ENCODE measurements around the gene PLA2G4F.

Gene PLA2G4F

DNA sequence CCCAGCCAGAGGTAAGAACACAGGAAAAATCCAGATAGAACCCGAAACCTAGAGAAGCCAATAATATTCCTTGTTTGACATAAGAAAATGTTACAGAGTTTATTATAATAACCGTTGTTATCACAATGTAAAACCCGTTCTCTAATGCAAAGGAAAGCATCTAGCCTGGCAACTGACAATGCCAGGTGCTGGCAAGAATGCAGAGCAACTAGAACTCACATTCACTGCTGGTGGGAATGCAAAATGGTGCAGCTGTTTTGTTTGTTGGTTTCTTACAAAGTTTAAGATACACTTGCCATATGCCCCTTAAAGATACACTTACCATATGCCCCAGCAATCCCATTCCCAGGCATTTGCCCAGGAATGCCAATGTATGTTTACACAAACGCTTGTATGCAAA is 28.3 kb upstream of the PLA2G4F start:
- H3K4ac ChIP-seq (ENCODE audit: low read depth in 1 of 2, low read length in 2 of 2) = no peak overlapping the region
- H3K23ac ChIP-seq (ENCODE audit: low read length in 2 of 2) = no peak overlapping the region
- H2BK120ac ChIP-seq (ENCODE audit: low read depth, low read length) = no peak overlapping the region
- H3K18ac ChIP-seq (ENCODE audit: low read depth in 1 of 2, low read length in 2 of 2) = no peak overlapping the region
- no peak overlapping the region for H3K9ac ChIP-seq (ENCODE audit: low read length)
- H3K4me1 ChIP-seq (ENCODE audit: control insufficient read depth, insufficient read depth, low read depth, low read length) = no peaks in the 10 kb centered on the region
- no peak overlapping the region for H4K91ac ChIP-seq (ENCODE audit: low read length)
- H2AFZ ChIP-seq (ENCODE audit: low read depth, low read length) = no peak overlapping the region
- no peak overlapping the region for H3K4me3 ChIP-seq (ENCODE audit: insufficient read depth in 1 of 2, low read depth in 1 of 2, low read length in 2 of 2)
- no peak overlapping the region for H3K4me2 ChIP-seq (ENCODE audit: low read length, poor library complexity, severe bottlenecking)
- no peak overlapping the region for H2BK5ac ChIP-seq (ENCODE audit: low read depth, low read length, poor library complexity, severe bottlenecking)
- no peak overlapping the region for H3K14ac ChIP-seq (ENCODE audit: low read length in 2 of 2)
- H2AK5ac ChIP-seq (ENCODE audit: low read length, severe bottlenecking) = no peak overlapping the region
- H2BK15ac ChIP-seq (ENCODE audit: low read depth, poor library complexity, severe bottlenecking) = no peak overlapping the region
- H4K8ac ChIP-seq (ENCODE audit: low read length) = no peak overlapping the region
- H3K9me3 ChIP-seq (ENCODE audit: control insufficient read depth, low read length) = no peaks in the 10 kb centered on the region
- no peak for DNase-seq
- H3K27me3 ChIP-seq (ENCODE audit: control insufficient read depth in 1 of 2, insufficient read depth in 1 of 2, low read length in 2 of 2) = no peaks in the 10 kb centered on the region
- peaks cover 34 to 94% of the 10 kb centered on the region in 2 experiments for H3K36me3 ChIP-seq (ENCODE audit: control insufficient read depth in 1 of 2, insufficient read depth in 2 of 2, low read depth in 1 of 2, low read length in 2 of 2)
- no peak overlapping the region for H3K27ac ChIP-seq (ENCODE audit: low read length, poor library complexity, severe bottlenecking)
- 100% methylated on average over 3 of the region's 4 CpGs for WGBS
- H2BK12ac ChIP-seq (ENCODE audit: low read length in 2 of 2) = no peak overlapping the region
- H3K79me1 ChIP-seq (replicated peaks; ENCODE audit: low read length, poor library complexity, severe bottlenecking) = peaks cover 3% of the 10 kb centered on the region

DNA sequence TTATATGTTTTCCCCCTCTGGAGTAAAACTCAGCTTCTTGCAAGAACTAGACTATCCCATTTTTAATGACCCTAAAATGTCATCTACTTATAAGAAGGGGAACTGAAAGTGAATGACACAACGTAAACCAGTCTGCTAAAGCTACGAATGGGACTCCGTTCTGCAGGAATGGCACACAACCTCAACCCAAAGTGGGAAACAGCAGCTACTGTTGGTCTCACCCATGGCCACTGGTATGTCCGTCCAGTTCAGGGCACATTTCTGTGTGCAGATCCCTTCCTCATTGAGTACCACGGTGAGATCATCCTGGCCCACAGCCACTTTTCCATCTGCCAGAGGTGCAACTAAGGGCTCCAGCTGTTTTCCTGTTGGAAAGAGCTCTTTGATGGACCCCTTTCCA is 27.9 kb upstream of the PLA2G4F start:
- Histone ChIP-seq H3K27me3 (ENCODE audit: control insufficient read depth in 1 of 2, insufficient read depth in 1 of 2, low read length in 2 of 2) (no peaks in the 10 kb centered on the region), H3K36me3 (ENCODE audit: control insufficient read depth in 1 of 2, insufficient read depth in 2 of 2, low read depth in 1 of 2, low read length in 2 of 2) (peaks cover 34 to 96% of the 10 kb centered on the region in 2 experiments)

DNA sequence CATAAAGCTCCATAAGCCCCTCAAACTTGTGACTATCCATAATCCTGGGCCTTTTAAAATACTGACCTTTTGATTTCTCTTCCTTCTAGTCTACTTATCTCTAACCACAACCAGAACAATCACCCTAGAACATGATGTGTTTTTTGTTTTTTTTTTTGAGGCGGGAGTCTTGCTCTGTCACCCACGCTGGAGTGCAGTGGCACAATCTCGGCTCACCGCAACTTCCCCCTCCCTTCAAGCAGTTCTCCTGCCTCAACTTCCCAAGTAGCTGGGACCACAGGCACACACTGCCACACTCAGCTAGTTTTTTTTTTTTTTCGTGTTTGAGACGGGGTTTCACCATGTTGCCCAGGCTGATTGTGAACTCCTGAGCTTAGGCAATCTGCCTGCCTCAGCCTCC is 26.5 kb upstream of the PLA2G4F start:
- no peak overlapping the region for H3K9ac ChIP-seq (ENCODE audit: low read length)
- no peak overlapping the region for H3K27ac ChIP-seq (ENCODE audit: low read length, poor library complexity, severe bottlenecking)
- H3K9me3 ChIP-seq (ENCODE audit: control insufficient read depth, low read length) = no peaks in the 10 kb centered on the region
- peaks cover 7% of the 10 kb centered on the region for H3K79me1 ChIP-seq (replicated peaks; ENCODE audit: low read length, poor library complexity, severe bottlenecking)
- no peak overlapping the region for H2AK5ac ChIP-seq (ENCODE audit: low read length, severe bottlenecking)
- no peak overlapping the region for H4K8ac ChIP-seq (ENCODE audit: low read length)
- H3K14ac ChIP-seq (ENCODE audit: low read length in 2 of 2) = no peak overlapping the region
- H3K4ac ChIP-seq (ENCODE audit: low read depth in 1 of 2, low read length in 2 of 2) = no peak overlapping the region
- H4K91ac ChIP-seq (ENCODE audit: low read length) = no peak overlapping the region
- over 99% methylated on average over 6 of the region's 6 CpGs for WGBS
- H3K18ac ChIP-seq (ENCODE audit: low read depth in 1 of 2, low read length in 2 of 2) = no peak overlapping the region
- H2BK12ac ChIP-seq (ENCODE audit: low read length in 2 of 2) = no peak overlapping the region
- H3K27me3 ChIP-seq (ENCODE audit: control insufficient read depth in 1 of 2, insufficient read depth in 1 of 2, low read length in 2 of 2) = no peaks in the 10 kb centered on the region
- no peak overlapping the region for H2BK120ac ChIP-seq (ENCODE audit: low read depth, low read length)
- H3K23ac ChIP-seq (ENCODE audit: low read length in 2 of 2) = no peak overlapping the region
- no peaks in the 10 kb centered on the region for H3K4me1 ChIP-seq (ENCODE audit: control insufficient read depth, insufficient read depth, low read depth, low read length)
- H2BK5ac ChIP-seq (ENCODE audit: low read depth, low read length, poor library complexity, severe bottlenecking) = no peak overlapping the region
- no peak overlapping the region for H3K4me3 ChIP-seq (ENCODE audit: insufficient read depth in 1 of 2, low read depth in 1 of 2, low read length in 2 of 2)
- H3K36me3 ChIP-seq (ENCODE audit: control insufficient read depth in 1 of 2, insufficient read depth in 2 of 2, low read depth in 1 of 2, low read length in 2 of 2) = peaks cover 36 to 94% of the 10 kb centered on the region in 2 experiments
- no peak overlapping the region for H3K4me2 ChIP-seq (ENCODE audit: low read length, poor library complexity, severe bottlenecking)
- H2AFZ ChIP-seq (ENCODE audit: low read depth, low read length) = no peak overlapping the region
- H2BK15ac ChIP-seq (ENCODE audit: low read depth, poor library complexity, severe bottlenecking) = no peak overlapping the region
- no peak for DNase-seq

More for the DNA sequence above, 27.9 kb upstream of the PLA2G4F start:
- Histone ChIP-seq H3K27ac (ENCODE audit: low read length, poor library complexity, severe bottlenecking) (no peak overlapping the region), H2BK120ac (ENCODE audit: low read depth, low read length) (no peak overlapping the region), H3K79me1 (replicated peaks; ENCODE audit: low read length, poor library complexity, severe bottlenecking) (peaks cover 3% of the 10 kb centered on the region), H3K23ac (ENCODE audit: low read length in 2 of 2) (no peak overlapping the region), H2BK12ac (ENCODE audit: low read length in 2 of 2) (no peak overlapping the region), H4K8ac (ENCODE audit: low read length) (no peak overlapping the region), H3K14ac (ENCODE audit: low read length in 2 of 2) (no peak overlapping the region), H3K4me3 (ENCODE audit: insufficient read depth in 1 of 2, low read depth in 1 of 2, low read length in 2 of 2) (no peak overlapping the region), H3K4me1 (ENCODE audit: control insufficient read depth, insufficient read depth, low read depth, low read length) (no peaks in the 10 kb centered on the region), H3K18ac (ENCODE audit: low read depth in 1 of 2, low read length in 2 of 2) (no peak overlapping the region), H3K9ac (ENCODE audit: low read length) (no peak overlapping the region), H2BK5ac (ENCODE audit: low read depth, low read length, poor library complexity, severe bottlenecking) (no peak overlapping the region), H2AK5ac (ENCODE audit: low read length, severe bottlenecking) (no peak overlapping the region), H2BK15ac (ENCODE audit: low read depth, poor library complexity, severe bottlenecking) (no peak overlapping the region), H3K4me2 (ENCODE audit: low read length, poor library complexity, severe bottlenecking) (no peak overlapping the region), H3K9me3 (ENCODE audit: control insufficient read depth, low read length) (no peaks in the 10 kb centered on the region), H2AFZ (ENCODE audit: low read depth, low read length) (no peak overlapping the region), H3K4ac (ENCODE audit: low read depth in 1 of 2, low read length in 2 of 2) (no peak overlapping the region), H4K91ac (ENCODE audit: low read length) (no peak overlapping the region)
- no peak for DNase-seq
- 93% methylated on average over 5 of the region's 5 CpGs for WGBS

DNA sequence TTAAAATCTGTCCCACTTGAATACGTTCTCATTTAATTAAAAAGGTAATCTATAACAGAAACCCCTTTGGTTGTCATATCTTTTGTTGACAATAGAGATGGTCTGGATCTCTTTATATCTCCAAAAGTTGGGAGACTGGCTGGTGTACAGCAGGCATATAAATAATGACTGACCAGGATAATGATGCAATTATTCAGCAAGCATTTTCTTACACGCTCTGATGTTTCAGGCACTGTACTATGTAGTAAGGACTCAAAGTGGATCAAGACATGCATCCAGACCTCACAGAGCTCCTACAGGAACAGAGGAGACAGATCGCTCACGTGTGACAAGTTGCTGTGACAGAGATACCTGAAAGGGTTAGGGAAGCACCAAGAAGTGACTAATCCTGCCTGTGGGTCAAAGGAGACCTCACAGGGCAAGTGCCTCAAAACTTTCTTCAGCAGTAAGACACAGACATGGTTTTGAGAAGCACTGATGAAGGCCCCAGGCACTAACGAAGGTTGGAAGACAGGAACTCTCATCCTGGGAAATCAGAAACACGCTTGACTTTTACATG is 26.0 kb upstream of the PLA2G4F start:
- Histone ChIP-seq H3K18ac (ENCODE audit: low read depth in 1 of 2, low read length in 2 of 2) (no peak overlapping the region), H2BK5ac (ENCODE audit: low read depth, low read length, poor library complexity, severe bottlenecking) (no peak overlapping the region), H2BK12ac (ENCODE audit: low read length in 2 of 2) (no peak overlapping the region), H2BK120ac (ENCODE audit: low read depth, low read length) (no peak overlapping the region), H4K91ac (ENCODE audit: low read length) (no peak overlapping the region), H3K23ac (ENCODE audit: low read length in 2 of 2) (no peak overlapping the region), H3K9me3 (ENCODE audit: control insufficient read depth, low read length) (no peaks in the 10 kb centered on the region), H2BK15ac (ENCODE audit: low read depth, poor library complexity, severe bottlenecking) (no peak overlapping the region), H2AFZ (ENCODE audit: low read depth, low read length) (no peak overlapping the region), H4K8ac (ENCODE audit: low read length) (no peak overlapping the region), H3K4me3 (ENCODE audit: insufficient read depth in 1 of 2, low read depth in 1 of 2, low read length in 2 of 2) (no peak overlapping the region), H3K14ac (ENCODE audit: low read length in 2 of 2) (no peak overlapping the region), H2AK5ac (ENCODE audit: low read length, severe bottlenecking) (no peak overlapping the region), H3K9ac (ENCODE audit: low read length) (no peak overlapping the region), H3K4me2 (ENCODE audit: low read length, poor library complexity, severe bottlenecking) (no peak overlapping the region), H3K27me3 (ENCODE audit: control insufficient read depth in 1 of 2, insufficient read depth in 1 of 2, low read length in 2 of 2) (no peaks in the 10 kb centered on the region), H3K36me3 (ENCODE audit: control insufficient read depth in 1 of 2, insufficient read depth in 2 of 2, low read depth in 1 of 2, low read length in 2 of 2) (peaks cover 33 to 94% of the 10 kb centered on the region in 2 experiments), H3K27ac (ENCODE audit: low read length, poor library complexity, severe bottlenecking) (no peak overlapping the region), H3K4me1 (ENCODE audit: control insufficient read depth, insufficient read depth, low read depth, low read length) (no peaks in the 10 kb centered on the region), H3K4ac (ENCODE audit: low read depth in 1 of 2, low read length in 2 of 2) (no peak overlapping the region), H3K79me1 (replicated peaks; ENCODE audit: low read length, poor library complexity, severe bottlenecking) (peaks cover 7% of the 10 kb centered on the region)
- DNase-seq = no peak
- 95% methylated on average over 5 of the region's 6 CpGs for WGBS
